RWPE2 (cell line): Measurements from ENCODE around the gene TMEM258.

Experiments
- ATAC-seq: fragments of 200-7000 bp; cut with Tn5 transposase; 3 replicates; pipeline ENCODE4 v1.9.1; 2021; ENCODE audit warnings: low read depth
- DNase-seq: peaks from one replicate; pipeline ENCODE4 v3.0.0-alpha.2; 2020; ENCODE audit warnings: low spot score
- H3K27ac ChIP-seq: fragments of 450-650 bp; 2 replicates; pipeline ENCODE4 v1.5.1; 2017; ENCODE audit warnings: mild to moderate bottlenecking; ENCODE audit not compliant: poor library complexity, severe bottlenecking
- H3K27me3 ChIP-seq: fragments of 250-450 bp; sonication (Bioruptor Pico); 2 replicates; pipeline ENCODE4 v1.5.1; 2021; ENCODE audit warnings: mild to moderate bottlenecking, moderate library complexity; ENCODE audit not compliant: insufficient read depth, poor library complexity, severe bottlenecking
- H3K36me3 ChIP-seq: fragments of 250-450 bp; sonication (Bioruptor Pico); 2 replicates; pipeline ENCODE4 v1.5.1; 2020; ENCODE audit warnings: low read depth, mild to moderate bottlenecking, moderate library complexity
- H3K4me1 ChIP-seq: fragments of 250-450 bp; sonication (Bioruptor Pico); 2 replicates; pipeline ENCODE4 v1.5.1; 2021; ENCODE audit warnings: mild to moderate bottlenecking, moderate library complexity; ENCODE audit not compliant: insufficient read depth, poor library complexity, severe bottlenecking
- H3K4me3 ChIP-seq: fragments of 250-450 bp; sonication (Bioruptor Pico); 2 replicates; pipeline ENCODE4 v1.5.1; 2021; ENCODE audit warnings: mild to moderate bottlenecking, moderate library complexity; ENCODE audit not compliant: severe bottlenecking
- H3K9me3 ChIP-seq: fragments of 250-450 bp; sonication (Bioruptor Pico); 2 replicates; pipeline ENCODE4 v1.5.1; 2021; ENCODE audit warnings: mild to moderate bottlenecking, moderate library complexity; ENCODE audit not compliant: severe bottlenecking
- CTCF ChIP-seq: fragments of 450-650 bp; IDR thresholded peaks from one replicate; pipeline ENCODE4 v1.5.1; 2017; ENCODE audit warnings: mild to moderate bottlenecking, moderate library complexity; ENCODE audit not compliant: poor library complexity, severe bottlenecking

The TMEM258 gene

DNA sequence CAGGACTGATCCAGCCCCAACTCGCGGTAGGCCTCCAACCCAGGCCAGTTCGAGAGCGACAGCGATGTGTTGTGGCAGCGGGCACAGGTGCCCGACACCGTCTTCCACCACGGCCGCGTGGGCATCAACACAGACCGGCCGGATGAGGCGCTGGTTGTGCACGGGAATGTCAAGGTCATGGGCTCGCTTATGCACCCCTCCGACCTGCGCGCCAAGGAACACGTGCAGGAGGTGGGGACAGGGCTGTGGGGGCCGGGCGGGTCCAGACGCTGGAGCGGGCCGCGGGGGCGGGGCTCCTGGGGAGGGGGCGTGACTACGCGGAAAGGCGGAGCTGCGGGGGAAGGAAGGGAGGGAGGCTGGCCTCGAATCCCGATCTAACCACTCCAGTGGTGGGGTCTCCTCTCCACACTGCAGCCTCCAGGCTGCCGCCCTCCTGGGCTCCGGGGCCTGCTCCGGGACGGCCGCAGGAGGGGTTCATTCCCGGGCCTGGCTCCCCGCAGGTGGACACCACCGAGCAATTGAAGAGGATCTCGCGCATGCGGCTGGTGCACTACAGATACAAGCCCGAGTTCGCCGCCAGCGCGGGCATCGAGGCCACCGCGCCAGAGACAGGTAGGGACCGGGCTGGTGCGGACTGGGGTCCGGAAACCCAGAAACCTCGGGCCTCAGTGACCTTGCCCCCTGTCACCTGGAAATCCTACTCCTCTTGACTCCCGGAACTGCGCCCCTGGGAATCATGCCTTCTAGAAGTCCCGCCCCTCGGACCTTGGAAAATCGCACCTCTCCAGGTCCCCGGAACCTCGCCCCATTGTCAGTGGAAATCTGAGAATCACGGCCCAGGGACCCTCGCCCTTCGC, 14.9 kb downstream of the TMEM258 start:
- Histone ChIP-seq H3K36me3 (no peaks in the 10 kb centered on the region), H3K4me1 (no peaks in the 10 kb centered on the region), H3K27ac (no peak overlapping the region), H3K9me3 (no peaks in the 10 kb centered on the region), H3K4me3 (peak overlapping the region; percentile 15), H3K27me3 (no peaks in the 10 kb centered on the region)
- no peak for DNase-seq
- ATAC-seq: peak; percentile 49
- no peak for TF ChIP-seq CTCF

DNA sequence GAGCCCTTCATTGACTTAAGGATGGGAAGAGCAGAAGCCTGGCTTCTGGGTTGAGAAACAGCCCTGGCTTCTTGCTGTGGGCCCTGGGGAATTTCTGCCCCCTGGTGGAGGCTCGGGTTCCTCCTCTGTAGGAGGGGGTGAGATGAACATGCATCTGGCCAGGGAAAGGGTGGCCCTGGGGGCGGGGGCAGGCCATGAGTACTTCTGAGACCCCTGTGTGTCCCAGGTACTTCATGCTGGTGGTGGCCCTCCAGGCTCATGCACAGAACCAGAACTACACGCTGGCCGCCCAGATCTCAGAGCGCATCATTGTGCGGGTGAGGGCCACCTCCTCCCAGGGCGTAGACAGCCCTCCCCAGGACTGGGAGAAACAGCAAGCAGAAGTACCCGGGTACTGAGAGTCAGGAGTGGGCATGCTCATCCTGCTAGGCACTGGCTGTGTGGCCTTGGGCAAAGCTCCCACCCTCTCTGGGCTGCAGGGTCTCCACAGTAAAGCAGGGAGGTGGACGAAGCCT, 15.8 kb downstream of the TMEM258 start:
- Histone ChIP-seq H3K4me1 (no peaks in the 10 kb centered on the region), H3K36me3 (no peaks in the 10 kb centered on the region), H3K4me3 (no peak overlapping the region), H3K27ac (no peak overlapping the region), H3K27me3 (no peaks in the 10 kb centered on the region), H3K9me3 (no peaks in the 10 kb centered on the region)
- DNase-seq: no peak
- TF ChIP-seq CTCF: peak; percentile 72
- ATAC-seq: peak; percentile 37; the same call in 2 of the 3 replicates

GRCh38 chr11:61775606-61776554, 16.5 kb downstream of the TMEM258 start:
- Histone ChIP-seq H3K4me1 (no peaks in the 10 kb centered on the region), H3K27ac (no peak overlapping the region), H3K27me3 (no peaks in the 10 kb centered on the region), H3K9me3 (no peaks in the 10 kb centered on the region), H3K36me3 (no peaks in the 10 kb centered on the region), H3K4me3 (no peak overlapping the region)
- ATAC-seq: no peak
- DNase-seq: no peak
- no peak for TF ChIP-seq CTCF

DNA sequence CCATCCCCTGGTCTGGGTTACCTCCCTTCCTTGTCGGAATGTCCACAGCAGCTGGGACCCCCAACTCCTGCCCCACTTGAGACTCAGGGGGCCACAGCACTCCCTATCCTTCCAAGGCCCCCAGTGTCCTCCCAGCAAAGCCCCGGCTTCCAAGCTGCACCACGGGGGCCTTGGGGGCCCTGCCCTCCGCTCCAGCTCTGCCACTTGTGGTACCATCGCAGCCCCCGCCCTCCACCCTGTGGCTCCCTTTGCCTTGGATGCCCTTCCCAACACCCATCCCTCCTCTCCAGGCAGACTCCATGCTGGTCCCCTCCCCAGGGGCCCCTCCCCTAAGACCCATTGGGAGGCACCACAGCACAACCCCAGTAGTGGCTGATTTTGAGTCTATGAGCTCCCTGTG, 17.3 kb downstream of the TMEM258 start:
- Histone ChIP-seq H3K4me3 (no peak overlapping the region), H3K4me1 (no peaks in the 10 kb centered on the region), H3K27ac (no peak overlapping the region), H3K36me3 (no peaks in the 10 kb centered on the region), H3K27me3 (no peaks in the 10 kb centered on the region), H3K9me3 (no peaks in the 10 kb centered on the region)
- ATAC-seq (no peak), DNase-seq (no peak)
- no peak for TF ChIP-seq CTCF
